AG08395 (cell line): ENCODE results near the gene RIMS4.

Experiments used
- DNase-seq: peaks from one replicate; pipeline ENCODE4 v3.0.0; 2012; ENCODE audit warnings: mixed read lengths, low spot score

The RIMS4 gene

DNA sequence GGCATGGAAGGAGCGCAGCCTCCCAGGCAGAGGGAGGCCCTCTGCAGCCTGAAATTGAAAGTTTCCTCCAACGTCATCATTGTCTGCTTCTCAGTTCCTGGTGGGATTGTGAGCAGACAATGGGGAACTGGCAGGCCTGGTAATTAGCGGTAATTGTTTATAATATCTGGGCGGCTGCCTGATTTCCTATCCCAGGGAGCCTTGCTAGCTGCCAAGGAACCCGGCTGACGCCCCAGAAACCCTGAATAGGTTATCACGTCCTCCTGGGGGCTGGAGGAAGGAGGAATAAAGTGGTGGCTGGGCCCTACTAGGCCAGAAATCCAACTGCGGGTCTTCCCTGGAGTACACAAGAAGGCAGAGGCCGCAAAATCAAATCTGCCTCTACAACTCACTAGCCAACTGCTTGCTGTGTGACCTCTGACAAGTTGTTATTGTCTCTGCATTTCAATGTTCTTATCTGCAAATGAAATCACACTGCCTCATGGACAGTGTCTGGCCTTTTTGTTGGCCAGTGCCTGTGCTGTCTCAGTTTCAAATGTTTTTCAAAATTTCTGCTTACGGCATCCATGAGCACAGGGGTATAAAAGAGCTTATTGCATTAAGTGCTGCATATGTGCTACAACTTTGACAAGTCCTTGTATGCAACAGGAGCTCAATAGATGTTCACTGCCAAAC is 47.7 kb downstream of the RIMS4 start:
- DNase-seq: no peak

- DNase-seq: no peak
Observed at GRCh38 chr20:44761423-44761822, 48.9 kb downstream of the RIMS4 start.

- DNase-seq: no peak
Observed at GRCh38 chr20:44759595-44759994, 50.8 kb downstream of the RIMS4 start.

DNA sequence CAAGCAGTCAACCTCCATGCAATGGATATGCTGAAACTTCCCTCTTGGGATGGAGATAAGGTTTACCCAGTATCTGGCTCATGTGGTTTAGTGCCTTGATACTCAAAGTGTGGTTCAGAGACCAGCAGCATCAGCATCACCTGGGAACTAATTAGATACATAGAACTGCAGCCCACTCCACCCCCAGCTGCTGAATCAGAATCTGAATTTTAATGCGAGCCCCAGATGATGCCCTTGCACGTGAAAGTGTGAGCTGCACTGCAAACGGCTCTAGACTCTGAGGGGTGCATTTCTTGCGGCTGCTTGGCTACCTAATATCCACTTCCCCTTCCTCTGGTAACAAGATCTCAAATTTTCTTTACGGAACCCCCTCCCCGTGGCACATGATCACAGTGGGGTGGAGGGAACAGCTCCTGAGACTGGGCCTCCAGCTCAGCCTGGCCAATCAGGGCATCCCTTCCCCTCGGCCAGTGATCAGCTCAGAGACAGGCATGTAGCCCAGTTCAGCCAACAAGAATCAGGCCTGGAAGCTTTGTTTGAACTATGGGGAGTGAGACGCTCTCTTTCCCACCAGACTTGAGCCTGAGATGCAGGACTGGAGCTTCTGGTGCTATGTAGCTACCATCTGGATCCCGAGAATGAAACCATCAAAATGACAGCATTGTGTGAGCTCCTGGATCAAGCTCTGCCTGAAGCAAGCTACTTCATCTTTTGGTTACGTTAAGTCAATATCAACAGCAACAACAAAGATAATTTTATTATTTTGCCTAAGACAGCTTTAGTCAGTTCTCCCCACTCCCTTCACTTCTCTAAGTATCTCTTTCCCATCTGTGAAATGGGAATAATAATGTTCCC is 51.9 kb downstream of the RIMS4 start:
- no peak for DNase-seq

- no peak for DNase-seq
Observed at GRCh38 chr20:44756956-44757355, 53.4 kb downstream of the RIMS4 start.

- DNase-seq: no peak
Observed at GRCh38 chr20:44756011-44756688, 54.2 kb downstream of the RIMS4 start.

GRCh38 chr20:44754554-44754953 is 55.8 kb downstream of the RIMS4 start:
- no peak for DNase-seq

- no peak for DNase-seq
Observed at GRCh38 chr20:44752099-44752931, 58.0 kb downstream of the RIMS4 start.

- DNase-seq: no peak
Observed at GRCh38 chr20:44750081-44750805, 60.1 kb downstream of the RIMS4 start.

GRCh38 chr20:44748005-44748370 is 62.4 kb downstream of the RIMS4 start:
- DNase-seq: no peak

GRCh38 chr20:44747166-44748004 is 63.0 kb downstream of the RIMS4 start:
- DNase-seq: peak; percentile 76

DNA sequence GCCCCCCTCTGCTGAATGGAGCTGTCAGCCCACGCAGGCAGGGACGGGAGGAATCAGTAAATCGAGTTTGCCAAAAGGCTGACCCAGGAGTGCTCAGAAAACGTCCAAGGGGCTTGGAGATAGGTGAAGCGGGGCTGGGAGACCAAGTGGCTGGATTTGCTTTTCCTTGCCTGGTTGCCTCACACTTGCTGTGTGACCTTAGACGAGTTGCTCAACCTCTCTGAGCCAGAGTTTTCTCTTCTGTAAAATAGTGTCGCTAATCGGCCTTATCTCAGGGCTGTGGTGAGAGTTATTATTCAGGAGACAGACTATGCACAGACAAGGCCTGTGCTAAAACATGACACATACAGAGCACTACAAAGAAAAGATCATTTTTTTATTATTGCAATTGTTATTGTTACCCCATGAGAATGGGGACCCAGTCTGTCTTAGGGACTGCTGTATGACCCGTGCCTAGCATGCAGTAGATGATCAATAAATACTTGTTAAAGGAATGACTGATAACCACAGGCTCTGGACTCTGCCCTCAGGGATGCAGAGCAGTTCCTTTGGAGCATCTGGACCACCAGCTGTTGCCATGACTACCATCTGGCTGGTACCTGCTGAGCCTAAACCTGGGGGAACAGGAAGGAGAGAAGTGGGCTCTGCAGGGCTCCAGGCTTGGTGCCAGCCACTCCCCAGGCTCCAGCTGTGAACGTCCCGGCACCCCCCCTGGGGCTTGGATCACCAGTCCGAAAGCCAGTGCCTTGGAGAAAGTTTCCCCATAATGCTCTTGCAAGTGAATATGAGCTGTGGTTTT is 63.8 kb downstream of the RIMS4 start:
- no peak for DNase-seq

- DNase-seq: peak; percentile 34
Observed at GRCh38 chr20:44745598-44746366, 64.6 kb downstream of the RIMS4 start, which contains the start of gene KCNK15. Gene KCNK15, plus strand, starts transcription at chr20:44745865. Its CDS starts 46 bp downstream, at chr20:44745911.

DNA sequence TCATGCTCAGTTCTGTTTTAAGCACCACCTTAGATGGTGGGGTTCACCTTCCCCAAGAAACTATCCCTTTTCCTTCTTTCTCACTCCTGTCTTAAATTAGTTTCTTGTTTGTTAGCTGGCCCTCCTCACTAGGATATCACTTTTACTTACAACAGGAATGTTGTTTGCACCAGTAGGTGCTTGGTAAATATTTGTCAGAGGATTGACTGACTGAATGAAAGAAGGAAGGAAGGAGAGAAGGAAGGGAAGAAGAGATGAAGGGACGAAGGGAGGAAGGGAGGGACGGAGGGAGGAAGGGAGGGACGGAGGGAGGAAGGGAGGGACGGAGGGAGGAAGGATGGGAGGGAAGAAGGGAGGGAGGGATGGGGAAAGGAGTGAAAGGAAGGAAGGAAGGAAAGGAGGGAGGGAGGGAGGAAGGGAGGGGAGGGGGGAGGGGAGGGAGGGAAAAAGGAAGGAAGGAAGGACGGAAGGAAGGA is 65.2 kb downstream of the RIMS4 start:
- no peak for DNase-seq

- no peak for DNase-seq
Observed at GRCh38 chr20:44743916-44744655, 66.3 kb downstream of the RIMS4 start.

GRCh38 chr20:44743080-44743701 is 67.2 kb downstream of the RIMS4 start:
- no peak for DNase-seq
